ENCODE data around the gene GNA12. TPM values are rescaled to one million over a fixed set of nuclear protein-coding genes. Genes with fewer than 3 reads are reported as not detected.

GNA12 gene
- total RNA-seq, 2 experiments from 2014 or later, result 14.4 to 18.6 TPM

DNA sequence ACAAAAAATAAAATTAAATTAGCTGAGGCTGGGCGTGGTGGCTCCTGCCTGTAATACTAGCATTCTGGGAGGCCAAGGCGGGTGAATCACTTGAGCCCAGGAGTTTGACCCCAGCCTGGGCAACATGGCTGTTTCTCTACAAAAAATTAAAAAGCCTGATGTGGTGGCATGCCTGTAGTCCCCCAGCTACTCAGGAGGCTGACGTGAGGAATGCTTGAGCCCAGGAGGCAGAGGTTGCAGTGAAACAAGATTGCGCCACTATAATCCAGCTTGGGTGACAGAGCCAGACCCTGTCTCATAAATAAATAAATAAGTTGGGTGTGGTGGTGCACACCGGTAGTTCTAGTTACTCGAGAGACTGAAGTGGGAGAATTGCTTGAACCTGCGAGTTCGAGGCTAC, 65.1 kb downstream of the GNA12 start:
- DNase-seq, result no peak
- Mint-ChIP-seq H3K4me1 (peaks cover 15% of the 10 kb centered on the region), H3K36me3 (peaks cover 5% of the 10 kb centered on the region), H3K27ac (no peak overlapping the region), H3K4me3 (no peak overlapping the region), H3K9me3 (ENCODE audit: low read depth) (no peaks in the 10 kb centered on the region), H3K27me3 (no peaks in the 10 kb centered on the region)
- no peak for ATAC-seq
- CTCF ChIA-PET, result no interaction called here

DNA sequence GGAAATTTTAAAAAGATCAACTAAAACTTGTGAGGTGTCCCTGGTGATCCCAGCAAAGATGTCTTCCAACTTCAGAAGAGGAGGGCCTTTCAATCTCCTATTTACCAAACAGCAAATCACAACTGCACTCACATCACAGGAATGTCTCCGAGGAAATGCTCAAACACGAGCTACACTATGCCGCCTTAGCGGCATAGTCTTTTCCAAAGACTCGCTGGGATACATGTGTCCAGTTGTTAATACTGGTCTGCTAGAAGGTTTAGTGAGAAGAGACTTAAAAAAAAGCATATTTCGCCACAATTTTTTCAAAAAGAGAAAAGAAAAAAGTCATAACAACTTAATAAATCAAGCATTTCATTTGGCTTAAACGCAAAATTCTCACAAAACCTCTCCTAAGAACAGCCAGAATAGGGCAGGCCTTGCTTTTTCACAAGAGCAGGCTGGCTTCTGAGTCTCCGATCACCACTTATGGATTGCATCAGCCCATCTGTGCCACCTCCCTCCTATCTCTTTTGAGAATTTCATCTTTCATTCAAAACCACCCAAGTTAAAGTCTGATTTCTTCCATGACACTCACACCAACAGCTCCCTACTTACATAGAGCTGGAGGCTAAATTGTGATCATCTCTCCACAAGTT, 66.1 kb downstream of the GNA12 start:
- Mint-ChIP-seq H3K27ac (no peak overlapping the region), H3K9me3 (ENCODE audit: low read depth) (no peaks in the 10 kb centered on the region), H3K36me3 (peaks cover 5% of the 10 kb centered on the region), H3K4me3 (no peak overlapping the region), H3K4me1 (peaks cover 12% of the 10 kb centered on the region), H3K27me3 (no peaks in the 10 kb centered on the region)
- no peak for DNase-seq
- no peak for ATAC-seq
- CTCF ChIA-PET, result no interaction called here

- ATAC-seq (no peak), DNase-seq (no peak)
- Mint-ChIP-seq H3K27ac (no peak overlapping the region), H3K36me3 (no peaks in the 10 kb centered on the region), H3K9me3 (ENCODE audit: low read depth) (no peaks in the 10 kb centered on the region), H3K4me3 (no peak overlapping the region), H3K4me1 (peaks cover 10% of the 10 kb centered on the region), H3K27me3 (no peaks in the 10 kb centered on the region)
- CTCF ChIA-PET, result no interaction called here
Observed at GRCh38 chr7:2776401-2776800, 67.7 kb downstream of the GNA12 start.

GRCh38 chr7:2775785-2776184, 68.3 kb downstream of the GNA12 start:
- Mint-ChIP-seq H3K4me1 (peaks cover 6% of the 10 kb centered on the region), H3K4me3 (no peak overlapping the region), H3K27me3 (no peaks in the 10 kb centered on the region), H3K36me3 (no peaks in the 10 kb centered on the region), H3K27ac (no peak overlapping the region), H3K9me3 (ENCODE audit: low read depth) (no peaks in the 10 kb centered on the region)
- CTCF ChIA-PET, result no interaction called here
- ATAC-seq (no peak), DNase-seq (no peak)

DNA sequence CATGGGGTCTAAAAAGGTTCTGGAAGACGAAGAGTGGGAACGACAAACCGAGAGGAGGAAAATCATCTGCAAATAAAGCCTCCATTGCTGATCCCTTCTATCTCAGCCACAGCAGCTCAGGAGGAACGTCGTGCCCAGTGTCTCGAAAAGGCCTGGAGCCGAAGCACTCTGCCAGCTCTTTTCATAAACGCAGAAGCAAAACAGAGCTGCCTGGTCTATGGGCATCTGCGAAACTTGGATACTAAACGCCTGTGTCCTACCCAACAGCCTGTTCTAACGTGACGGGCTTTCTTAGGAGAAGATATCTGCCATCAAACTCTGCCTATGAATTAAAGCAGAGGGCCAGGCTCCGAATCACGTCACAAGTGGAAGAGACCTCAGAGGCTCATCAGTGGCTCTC, 68.7 kb downstream of the GNA12 start:
- ATAC-seq, result no peak
- H3K9me3 Mint-ChIP-seq (ENCODE audit: low read depth), result no peaks in the 10 kb centered on the region
- H3K4me3 Mint-ChIP-seq, result no peak overlapping the region
- H3K27me3 Mint-ChIP-seq, result no peaks in the 10 kb centered on the region
- DNase-seq, result no peak
- no peaks in the 10 kb centered on the region for H3K36me3 Mint-ChIP-seq
- peaks cover 6% of the 10 kb centered on the region for H3K4me1 Mint-ChIP-seq
- CTCF ChIA-PET, result no interaction called here
- no peak overlapping the region for H3K27ac Mint-ChIP-seq

GRCh38 chr7:2774935-2775334, 69.2 kb downstream of the GNA12 start:
- H3K27ac Mint-ChIP-seq, result no peak overlapping the region
- H3K4me1 Mint-ChIP-seq, result peaks cover 6% of the 10 kb centered on the region
- CTCF ChIA-PET, result no interaction called here
- H3K27me3 Mint-ChIP-seq, result no peaks in the 10 kb centered on the region
- H3K36me3 Mint-ChIP-seq, result no peaks in the 10 kb centered on the region
- H3K4me3 Mint-ChIP-seq, result no peak overlapping the region
- ATAC-seq, result no peak
- no peaks in the 10 kb centered on the region for H3K9me3 Mint-ChIP-seq (ENCODE audit: low read depth)
- no peak for DNase-seq

- H3K9me3 Mint-ChIP-seq (ENCODE audit: low read depth), result no peaks in the 10 kb centered on the region
- no peak for ATAC-seq
- H3K36me3 Mint-ChIP-seq, result no peaks in the 10 kb centered on the region
- no peaks in the 10 kb centered on the region for H3K27me3 Mint-ChIP-seq
- H3K4me1 Mint-ChIP-seq, result peaks cover 6% of the 10 kb centered on the region
- no peak for DNase-seq
- CTCF ChIA-PET, result no interaction called here
- H3K27ac Mint-ChIP-seq, result no peak overlapping the region
- H3K4me3 Mint-ChIP-seq, result no peak overlapping the region
Observed at GRCh38 chr7:2774280-2774679, 69.8 kb downstream of the GNA12 start.

GRCh38 chr7:2773608-2774007, 70.5 kb downstream of the GNA12 start:
- H3K27ac Mint-ChIP-seq, result no peak overlapping the region
- CTCF ChIA-PET, result no interaction called here

GRCh38 chr7:2771274-2771731, 72.8 kb downstream of the GNA12 start:
- CTCF ChIA-PET, result no interaction called here
- no peaks in the 10 kb centered on the region for H3K9me3 Mint-ChIP-seq (ENCODE audit: low read depth)
- no peaks in the 10 kb centered on the region for H3K27me3 Mint-ChIP-seq
- ATAC-seq, result no peak
- no peak for DNase-seq
- no peak overlapping the region for H3K4me3 Mint-ChIP-seq
- no peaks in the 10 kb centered on the region for H3K36me3 Mint-ChIP-seq
- H3K27ac Mint-ChIP-seq, result no peak overlapping the region
- H3K4me1 Mint-ChIP-seq, result peaks cover 6% of the 10 kb centered on the region

More at GRCh38 chr7:2773608-2774007, 70.5 kb downstream of the GNA12 start:
- Mint-ChIP-seq H3K36me3 (no peaks in the 10 kb centered on the region), H3K9me3 (ENCODE audit: low read depth) (no peaks in the 10 kb centered on the region), H3K4me1 (peaks cover 6% of the 10 kb centered on the region), H3K27me3 (no peaks in the 10 kb centered on the region), H3K4me3 (no peak overlapping the region)
- no peak for DNase-seq
- ATAC-seq, result no peak

DNA sequence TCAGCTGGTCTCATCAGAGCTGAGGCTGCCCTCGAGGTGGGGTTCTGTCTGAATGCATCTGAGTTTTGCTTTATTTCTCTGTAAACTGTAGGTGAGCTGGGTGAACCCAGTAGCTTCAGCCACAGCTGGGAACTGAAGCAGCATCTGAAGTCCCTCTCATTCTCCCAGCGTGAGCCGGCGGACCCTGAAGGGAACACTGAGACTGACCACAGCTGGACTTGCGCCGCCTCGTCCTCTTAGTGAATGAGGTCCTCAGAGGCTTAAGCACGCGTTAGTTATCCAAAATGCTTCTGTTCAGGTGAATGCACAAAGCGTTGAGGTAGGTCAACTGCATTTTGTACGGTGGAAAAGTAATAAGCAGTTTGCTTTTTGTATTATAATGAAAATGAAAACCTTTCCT, 79.5 kb downstream of the GNA12 start:
- H3K4me1 Mint-ChIP-seq, result peaks cover 12% of the 10 kb centered on the region
- H3K4me3 Mint-ChIP-seq, result no peak overlapping the region
- DNase-seq (no peak), ATAC-seq (no peak)
- no peak overlapping the region for H3K27ac Mint-ChIP-seq
- no peaks in the 10 kb centered on the region for H3K9me3 Mint-ChIP-seq (ENCODE audit: low read depth)
- CTCF ChIA-PET, result no interaction called here
- no peaks in the 10 kb centered on the region for H3K36me3 Mint-ChIP-seq
- H3K27me3 Mint-ChIP-seq, result no peaks in the 10 kb centered on the region

- H3K4me1 Mint-ChIP-seq, result peaks cover 21% of the 10 kb centered on the region
- H3K9me3 Mint-ChIP-seq (ENCODE audit: low read depth), result no peaks in the 10 kb centered on the region
- H3K27ac Mint-ChIP-seq, result no peak overlapping the region
- DNase-seq (no peak), ATAC-seq (no peak)
- H3K36me3 Mint-ChIP-seq, result no peaks in the 10 kb centered on the region
- H3K27me3 Mint-ChIP-seq, result no peaks in the 10 kb centered on the region
- no peak overlapping the region for H3K4me3 Mint-ChIP-seq
- CTCF ChIA-PET, result interaction anchor here (0.9 to 1.0 kb wide), 2 partner anchors 18 to 41 kb away, joined by 3 read pairs; no protein-coding TSS in a partner anchor
Observed at GRCh38 chr7:2763597-2763996, 80.5 kb downstream of the GNA12 start.

DNA sequence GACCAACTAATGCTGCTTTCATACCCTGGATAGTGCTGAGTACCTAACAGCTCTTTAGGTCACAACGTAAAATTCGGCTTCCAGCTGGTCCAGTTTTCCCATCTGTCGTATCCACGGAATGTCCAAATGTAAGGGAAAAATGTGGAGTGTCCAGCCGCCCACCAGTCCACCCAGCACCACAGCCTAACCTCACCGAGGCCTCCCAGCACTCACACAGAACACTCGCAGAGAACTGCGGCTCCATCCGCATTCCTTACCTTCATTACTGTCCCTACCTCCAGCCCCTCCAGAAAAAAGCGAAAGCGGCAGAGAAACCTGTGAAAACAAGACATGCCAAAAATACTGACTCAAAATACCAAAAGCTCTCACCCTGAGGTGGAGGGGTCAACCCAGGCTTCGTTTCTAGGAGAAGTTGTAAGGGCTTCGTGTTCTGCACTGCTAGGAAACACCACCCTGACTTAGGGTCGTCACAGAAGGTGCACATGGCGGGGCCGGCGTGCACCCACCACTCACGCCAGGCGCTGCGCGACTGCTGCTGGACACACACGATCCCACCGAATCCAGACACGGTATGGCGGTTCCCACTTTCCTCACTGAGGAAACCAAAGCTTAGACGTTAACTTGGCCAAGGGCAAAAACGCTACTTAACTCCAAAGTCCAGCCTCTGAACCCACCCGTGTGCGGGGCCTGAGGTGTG, 82.2 kb downstream of the GNA12 start:
- no peak for ATAC-seq
- Mint-ChIP-seq H3K4me1 (peaks cover 36% of the 10 kb centered on the region), H3K4me3 (no peak overlapping the region), H3K36me3 (peaks cover 1% of the 10 kb centered on the region), H3K27ac (no peak overlapping the region), H3K9me3 (ENCODE audit: low read depth) (no peaks in the 10 kb centered on the region), H3K27me3 (no peaks in the 10 kb centered on the region)
- no peak for DNase-seq
- CTCF ChIA-PET, result no interaction called here

- no peak overlapping the region for H3K4me3 Mint-ChIP-seq
- peaks cover 37% of the 10 kb centered on the region for H3K4me1 Mint-ChIP-seq
- H3K36me3 Mint-ChIP-seq, result peaks cover 6% of the 10 kb centered on the region
- CTCF ChIA-PET, result interaction anchor here (1.0 to 1.4 kb wide), 2 partner anchors 9 to 50 kb away, joined by 3 to 6 read pairs; no protein-coding TSS in a partner anchor
- ATAC-seq, result no peak
- no peak overlapping the region for H3K27ac Mint-ChIP-seq
- no peaks in the 10 kb centered on the region for H3K9me3 Mint-ChIP-seq (ENCODE audit: low read depth)
- H3K27me3 Mint-ChIP-seq, result no peaks in the 10 kb centered on the region
- DNase-seq, result no peak
Observed at GRCh38 chr7:2761131-2761624, 82.9 kb downstream of the GNA12 start.

All from activated CD8-positive, alpha-beta memory T cell treated with anti-CD3 and anti-CD28 coated beads, Interleukin-2, amount 10 ng/mL, durations not matched to agents 7 days and 5 days (primary cell).